GM19455 (cell line): ENCODE data around the gene PTBP3.
A peak's percentile ranks its signal among the peaks of the same experiment; 100 is the strongest.
"Not testable (repeated sequence)": the region's sequence is repeated elsewhere in the genome, so short reads cannot be mapped to it uniquely, and the experiment has no call there.

Source experiments
- ATAC-seq: cut with Tn5 transposase; IDR thresholded peaks from one replicate; pipeline ENCODE4 v1.9.1; 2021; ENCODE audit not compliant: unreplicated experiment

Gene PTBP3

DNA sequence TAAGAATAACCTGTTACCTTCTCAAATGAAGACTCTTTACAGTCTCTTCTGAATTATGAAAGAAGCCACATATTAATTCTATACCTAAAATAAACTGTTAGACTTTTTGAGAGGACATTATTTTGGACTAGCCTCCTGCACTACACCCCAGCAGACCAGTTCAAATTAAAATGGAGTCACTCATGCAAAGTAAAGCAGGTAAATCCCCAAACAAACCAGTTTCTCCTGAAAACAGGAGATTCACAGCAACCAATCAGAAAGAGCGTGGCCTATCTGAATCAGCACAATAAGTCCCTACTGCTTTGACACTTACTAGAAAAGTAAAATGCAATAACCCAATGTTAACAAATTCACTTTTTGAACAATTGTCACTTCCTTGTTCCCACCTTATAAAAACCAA lies 58.8 kb downstream of the PTBP3 start:
- ATAC-seq, result no peak

- ATAC-seq, result no peak
These were observed 59.5 kb downstream of the PTBP3 start for GRCh38 chr9:112273876-112274275.

- ATAC-seq, result no peak
These were observed 61.8 kb downstream of the PTBP3 start for GRCh38 chr9:112271466-112272098.

GRCh38 chr9:112268413-112268812 lies 65.0 kb downstream of the PTBP3 start:
- ATAC-seq, result no peak

DNA sequence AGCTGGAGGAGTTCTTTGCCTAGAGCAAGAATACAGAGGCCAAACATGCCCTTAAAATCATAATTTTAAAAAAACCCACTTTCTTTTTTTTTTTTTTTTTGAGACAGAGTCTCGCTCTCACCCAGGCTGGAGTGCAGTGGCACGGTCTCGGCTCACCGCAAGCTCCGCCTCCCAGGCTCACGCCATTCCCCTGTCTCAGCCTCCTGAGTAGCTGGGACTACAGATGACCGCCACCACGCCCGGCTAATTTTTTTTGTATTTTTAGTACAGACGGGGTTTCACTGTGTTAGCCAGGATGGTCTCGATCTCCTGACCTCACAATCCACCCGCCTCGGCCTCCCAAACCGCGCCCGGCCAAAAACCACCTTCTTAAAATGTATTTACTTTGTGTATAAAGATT lies 66.3 kb downstream of the PTBP3 start:
- not testable (repeated sequence) for ATAC-seq

GRCh38 chr9:112265391-112265790 lies 68.0 kb downstream of the PTBP3 start:
- ATAC-seq, result no peak

DNA sequence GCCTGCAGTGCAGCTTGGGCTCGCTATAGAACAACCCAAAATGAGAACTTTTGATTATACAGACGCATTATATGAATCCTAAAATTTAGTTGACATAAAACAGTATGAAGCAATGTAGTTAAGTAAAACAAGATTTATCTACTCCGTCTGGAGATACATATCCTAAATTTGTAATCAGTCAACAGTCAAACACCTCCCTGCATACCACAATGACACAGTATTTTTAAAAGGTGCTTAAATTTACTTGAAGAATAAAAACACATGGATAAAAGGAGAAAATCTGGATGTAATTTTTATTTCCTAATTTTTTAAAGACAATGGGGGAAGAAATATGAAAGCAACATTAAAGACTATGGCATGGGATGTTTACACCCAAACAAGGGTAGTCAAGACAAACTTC lies 70.8 kb downstream of the PTBP3 start:
- no peak for ATAC-seq

GRCh38 chr9:112261133-112261532 lies 72.3 kb downstream of the PTBP3 start:
- no peak for ATAC-seq

DNA sequence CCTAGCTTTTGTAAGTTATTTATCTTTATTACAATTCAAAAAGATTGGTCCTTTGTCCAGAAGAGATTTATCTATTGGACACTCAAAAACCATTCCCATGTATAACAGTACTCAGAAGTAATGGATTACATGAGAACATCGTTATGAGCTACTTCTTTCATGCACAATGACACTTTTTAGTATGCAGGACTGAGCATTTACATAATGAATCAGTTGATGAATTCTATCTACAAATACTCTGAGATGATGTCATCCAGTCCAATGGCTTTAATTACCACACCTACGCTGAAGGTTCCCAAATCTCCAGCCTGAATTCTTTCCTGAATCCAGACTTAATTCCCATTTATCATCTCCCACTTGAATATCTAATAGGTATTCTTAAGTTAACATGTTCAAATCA lies 75.3 kb downstream of the PTBP3 start:
- no peak for ATAC-seq

DNA sequence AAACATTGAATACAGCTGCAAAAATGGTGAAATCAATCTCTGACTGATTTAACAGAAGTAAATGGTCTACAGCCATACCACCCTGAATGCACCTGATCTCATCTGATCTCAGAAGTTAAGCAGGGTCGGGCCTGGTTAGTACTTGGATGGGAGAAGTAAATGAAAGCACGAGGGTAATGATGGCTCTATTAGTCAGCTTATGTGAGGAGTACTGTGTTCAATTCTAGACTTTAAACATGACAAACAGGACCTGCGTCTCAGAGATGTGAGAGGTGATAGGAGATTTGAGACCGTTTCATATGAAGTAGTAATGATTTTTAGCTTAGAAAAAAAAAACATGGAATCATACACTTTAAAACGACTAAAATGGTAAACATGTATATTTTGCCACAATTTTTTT lies 81.2 kb downstream of the PTBP3 start:
- ATAC-seq, result no peak

DNA sequence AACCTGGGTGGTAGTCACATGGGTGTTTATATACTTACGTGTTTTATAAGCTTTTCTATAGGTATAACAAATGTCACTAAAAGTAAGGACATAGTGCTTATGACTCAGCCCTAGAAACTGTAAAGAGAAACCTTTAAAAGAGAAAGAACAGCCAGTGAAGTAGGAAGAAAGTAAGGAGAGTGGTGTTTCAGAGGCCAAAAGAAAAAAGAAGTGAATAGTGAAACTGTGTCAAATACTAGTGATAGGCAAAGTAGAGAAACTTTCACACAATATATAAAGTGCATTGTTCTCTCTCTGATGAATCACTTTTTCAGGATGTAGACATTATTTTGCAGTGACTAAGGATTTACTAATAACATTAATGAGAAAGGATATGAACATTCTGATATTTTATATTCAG lies 84.1 kb downstream of the PTBP3 start:
- peak; percentile 79 for ATAC-seq

DNA sequence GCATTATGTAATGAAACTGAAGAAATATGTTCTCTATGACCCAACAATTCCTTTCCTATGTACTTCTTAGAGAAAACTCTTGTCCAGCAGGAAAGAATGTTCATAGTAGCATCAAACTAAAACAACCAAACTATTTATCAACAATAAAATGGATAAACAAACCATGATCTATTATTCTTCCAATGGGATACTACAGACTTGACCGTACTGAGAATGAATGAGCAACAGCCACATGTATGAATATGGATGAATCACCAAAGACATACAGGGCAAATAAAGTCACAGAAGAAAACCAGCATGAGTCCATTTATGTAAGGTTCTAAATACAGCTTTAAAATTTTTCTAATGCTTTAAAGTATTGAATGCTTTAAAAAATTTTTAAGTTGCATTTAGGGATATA lies 84.7 kb downstream of the PTBP3 start:
- no peak for ATAC-seq

DNA sequence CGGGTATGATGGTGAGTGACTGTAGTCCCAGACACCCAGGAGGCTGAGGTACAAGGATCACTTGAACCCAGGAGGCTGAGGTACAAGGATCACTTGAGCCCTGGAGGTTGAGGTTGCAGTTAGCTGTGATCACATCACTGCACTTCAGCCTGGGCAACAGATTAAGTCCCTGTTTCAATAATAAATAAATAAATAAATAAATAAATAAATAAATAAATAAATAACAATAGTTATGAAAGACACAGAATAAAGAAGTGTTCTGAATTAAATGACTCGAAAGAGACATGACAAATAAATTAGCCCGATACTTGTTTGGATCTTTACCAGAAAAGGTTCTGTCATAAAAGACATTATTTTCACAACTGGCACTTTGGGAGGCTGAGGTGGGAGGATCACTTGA lies 86.3 kb downstream of the PTBP3 start:
- ATAC-seq, result no peak

DNA sequence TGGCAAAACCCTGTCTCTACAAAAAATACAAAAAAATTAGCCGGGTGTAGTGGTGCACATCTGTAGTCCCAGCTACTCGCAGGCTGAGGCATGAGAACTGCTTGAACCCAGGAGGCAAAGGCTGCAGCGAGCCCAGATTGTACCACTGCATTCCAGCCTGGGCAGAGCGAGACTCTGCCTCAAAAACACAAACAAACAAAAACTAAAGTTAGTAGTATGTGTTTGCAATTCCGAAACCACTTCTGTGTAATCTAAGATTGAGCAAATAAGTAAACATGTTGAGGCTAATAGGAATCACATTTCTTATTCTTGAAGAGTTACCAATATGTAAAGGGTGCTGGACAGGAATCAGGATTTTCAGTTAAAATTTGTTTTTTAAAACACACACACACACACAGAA lies 88.3 kb downstream of the PTBP3 start:
- no peak for ATAC-seq

- ATAC-seq, result no peak
These were observed 91.1 kb downstream of the PTBP3 start for GRCh38 chr9:112242147-112242804.

DNA sequence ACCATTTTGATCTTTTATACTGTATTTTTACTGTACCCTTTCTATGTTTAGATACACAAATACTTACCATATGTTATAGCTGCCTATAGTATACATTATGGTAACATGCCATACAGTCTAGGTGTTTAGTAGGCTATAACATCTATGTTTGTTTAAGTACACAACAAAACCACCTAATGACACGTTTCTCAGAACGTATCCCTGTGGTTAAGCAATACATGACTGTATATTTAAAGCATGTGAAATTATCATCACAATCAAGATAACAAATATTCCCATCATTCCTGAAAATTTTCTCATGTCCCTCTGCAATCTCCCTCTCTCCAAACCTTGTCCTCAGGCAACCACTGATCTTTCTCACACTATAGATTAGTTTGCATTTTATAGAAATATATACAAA lies 91.9 kb downstream of the PTBP3 start:
- no peak for ATAC-seq

DNA sequence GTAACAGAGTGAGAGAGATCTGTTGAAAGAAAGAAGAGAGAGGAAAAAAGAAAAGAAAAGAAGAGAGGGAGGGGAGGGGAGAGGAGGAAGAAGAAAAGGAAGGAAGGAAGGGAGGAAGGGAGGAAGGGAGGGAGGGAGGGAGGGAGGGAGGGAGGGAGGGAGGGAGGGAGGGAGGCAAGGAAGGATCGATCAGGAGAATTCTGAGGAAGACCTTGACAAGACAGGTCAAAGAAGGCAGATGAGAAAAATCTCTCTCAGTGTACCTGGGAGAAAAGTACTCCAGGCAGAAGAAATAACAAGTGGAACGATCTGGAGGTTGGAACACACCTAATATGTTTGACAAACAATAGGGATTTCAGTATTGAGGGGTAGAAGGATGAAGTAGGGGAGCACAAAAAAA lies 93.7 kb downstream of the PTBP3 start:
- no peak for ATAC-seq

DNA sequence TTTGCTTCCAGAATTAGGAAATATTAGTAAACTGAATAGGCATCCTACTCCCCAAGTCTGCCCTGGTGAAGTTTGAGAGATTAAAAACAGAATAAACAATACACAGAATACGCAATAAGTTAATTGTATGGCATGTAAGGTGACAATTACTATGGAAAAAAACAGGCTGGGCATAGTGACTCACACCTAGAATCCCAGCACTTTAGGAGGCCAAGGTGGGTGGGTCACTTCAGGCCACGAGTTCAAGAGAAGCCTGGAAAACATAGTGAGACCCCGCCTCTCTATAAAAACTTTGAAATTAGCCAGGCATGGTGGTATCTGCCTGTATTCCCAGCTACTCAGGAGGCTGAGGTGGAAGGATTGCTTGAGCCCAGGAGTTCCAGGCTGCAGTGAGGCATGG lies 94.1 kb downstream of the PTBP3 start:
- no peak for ATAC-seq

DNA sequence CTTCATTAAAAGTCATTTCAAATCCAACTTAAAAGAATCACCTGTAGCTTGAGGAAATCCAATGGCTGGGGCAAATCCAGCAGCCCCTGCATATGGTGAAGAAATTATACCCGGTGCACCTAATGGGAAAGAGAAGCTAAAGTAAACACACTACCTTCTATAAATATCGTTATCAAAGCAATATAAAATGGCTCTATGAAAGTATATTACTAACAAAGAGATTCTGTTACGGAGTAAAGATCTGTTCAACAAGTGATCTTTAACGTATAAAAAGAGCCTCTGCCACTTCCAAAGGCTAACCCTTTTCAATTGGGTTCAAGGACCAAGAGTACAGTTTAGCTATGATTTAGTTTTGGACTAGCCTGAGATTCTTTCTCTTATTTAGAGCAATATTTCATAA lies 98.6 kb downstream of the PTBP3 start:
- no peak for ATAC-seq

GRCh38 chr9:112233769-112234168 lies 99.7 kb downstream of the PTBP3 start:
- ATAC-seq, result no peak

GRCh38 chr9:112232233-112232632 lies 101.2 kb downstream of the PTBP3 start:
- no peak for ATAC-seq

- ATAC-seq, result no peak
These were observed 107.3 kb downstream of the PTBP3 start for GRCh38 chr9:112226091-112226490.
